Measurements from ENCODE around the gene LMTK2.

LMTK2 gene

GRCh38 chr7:98206451-98207330, 100.0 kb downstream of the LMTK2 start:
- Histone ChIP-seq H3K36me3 (ENCODE audit: control insufficient read depth in 4 of 4, insufficient read depth in 4 of 4, low read length in 3 of 4) (peaks cover 4 to 22% (median 14%) of the 10 kb centered on the region in 4 experiments), H3K27me3 (replicated peaks in 2 of 5; ENCODE audit: control insufficient read depth in 4 of 5, insufficient read depth in 5 of 5, low read length in 4 of 5) (peaks cover 0 to 9% (median 0%) of the 10 kb centered on the region in 5 experiments), H3K27ac (ENCODE audit: insufficient read depth in 1 of 2, low read depth in 1 of 2, low read length in 2 of 2, poor library complexity in 1 of 2, severe bottlenecking in 2 of 2) (no peak overlapping the region), H3K9me3 (ENCODE audit: control extremely low read depth in 1 of 5, control insufficient read depth in 4 of 5, insufficient read depth in 2 of 5, low read depth in 1 of 5, low read length in 4 of 5) (no peaks in the 10 kb centered on the region), H3K4me3 (ENCODE audit: control insufficient read depth in 1 of 7, extremely low read depth in 1 of 7, insufficient read depth in 4 of 7, low read depth in 2 of 7, low read length in 6 of 7) (no peak overlapping the region), H3K4me1 (ENCODE audit: control extremely low read depth in 1 of 4, control insufficient read depth in 4 of 4, insufficient read depth in 4 of 4, low read length in 3 of 4) (peaks cover 6 to 23% (median 18%) of the 10 kb centered on the region in 4 experiments)
- no peak for DNase-seq
- ChIA-PET CTCF (no interaction called here), POLR2A (no interaction called here)
- over 99% methylated on average over 38 of the region's 47 CpGs for WGBS (ENCODE audit: insufficient coverage)

- DNase-seq: no peak
- CTCF ChIA-PET: interaction anchor here (1.0 kb wide), 1 partner anchor 11 kb away, joined by 3 read pairs; no protein-coding TSS in a partner anchor
- Histone ChIP-seq H3K36me3 (ENCODE audit: control insufficient read depth in 4 of 4, insufficient read depth in 4 of 4, low read length in 3 of 4) (peaks cover 4 to 22% (median 12%) of the 10 kb centered on the region in 4 experiments), H3K27me3 (replicated peaks in 2 of 5; ENCODE audit: control insufficient read depth in 4 of 5, insufficient read depth in 5 of 5, low read length in 4 of 5) (peaks cover 0 to 16% (median 2%) of the 10 kb centered on the region in 5 experiments), H3K27ac (ENCODE audit: insufficient read depth in 1 of 2, low read depth in 1 of 2, low read length in 2 of 2, poor library complexity in 1 of 2, severe bottlenecking in 2 of 2) (no peak overlapping the region), H3K4me3 (ENCODE audit: control insufficient read depth in 1 of 7, extremely low read depth in 1 of 7, insufficient read depth in 4 of 7, low read depth in 2 of 7, low read length in 6 of 7) (no peak overlapping the region), H3K4me1 (ENCODE audit: control extremely low read depth in 1 of 4, control insufficient read depth in 4 of 4, insufficient read depth in 4 of 4, low read length in 3 of 4) (peaks cover 0 to 5% (median 2%) of the 10 kb centered on the region in 4 experiments), H3K9me3 (ENCODE audit: control extremely low read depth in 1 of 5, control insufficient read depth in 4 of 5, insufficient read depth in 2 of 5, low read depth in 1 of 5, low read length in 4 of 5) (no peaks in the 10 kb centered on the region)
- 98% methylated on average over 11 of the region's 17 CpGs for WGBS (ENCODE audit: insufficient coverage)
- POLR2A ChIA-PET: no interaction called here
These were observed 102.7 kb downstream of the LMTK2 start for GRCh38 chr7:98209166-98209920.

GRCh38 chr7:98210513-98211220, 104.0 kb downstream of the LMTK2 start:
- Histone ChIP-seq H3K27ac (ENCODE audit: insufficient read depth in 1 of 2, low read depth in 1 of 2, low read length in 2 of 2, poor library complexity in 1 of 2, severe bottlenecking in 2 of 2) (no peak overlapping the region), H3K9me3 (ENCODE audit: control extremely low read depth in 1 of 5, control insufficient read depth in 4 of 5, insufficient read depth in 2 of 5, low read depth in 1 of 5, low read length in 4 of 5) (no peaks in the 10 kb centered on the region), H3K36me3 (ENCODE audit: control insufficient read depth in 4 of 4, insufficient read depth in 4 of 4, low read length in 3 of 4) (peaks cover 4 to 15% (median 10%) of the 10 kb centered on the region in 4 experiments), H3K4me1 (ENCODE audit: control extremely low read depth in 1 of 4, control insufficient read depth in 4 of 4, insufficient read depth in 4 of 4, low read length in 3 of 4) (peaks cover 0 to 5% (median 2%) of the 10 kb centered on the region in 4 experiments), H3K4me3 (ENCODE audit: control insufficient read depth in 1 of 7, extremely low read depth in 1 of 7, insufficient read depth in 4 of 7, low read depth in 2 of 7, low read length in 6 of 7) (peak overlapping the region in 1 of 7 experiments; percentile 33), H3K27me3 (replicated peaks in 2 of 5; ENCODE audit: control insufficient read depth in 4 of 5, insufficient read depth in 5 of 5, low read length in 4 of 5) (peaks cover 0 to 16% (median 2%) of the 10 kb centered on the region in 5 experiments)
- no peak for DNase-seq
- CTCF ChIA-PET: no interaction called here
- POLR2A ChIA-PET: no interaction called here
- 10% methylated on average over 11 of the region's 49 CpGs for WGBS (ENCODE audit: insufficient coverage)

DNA sequence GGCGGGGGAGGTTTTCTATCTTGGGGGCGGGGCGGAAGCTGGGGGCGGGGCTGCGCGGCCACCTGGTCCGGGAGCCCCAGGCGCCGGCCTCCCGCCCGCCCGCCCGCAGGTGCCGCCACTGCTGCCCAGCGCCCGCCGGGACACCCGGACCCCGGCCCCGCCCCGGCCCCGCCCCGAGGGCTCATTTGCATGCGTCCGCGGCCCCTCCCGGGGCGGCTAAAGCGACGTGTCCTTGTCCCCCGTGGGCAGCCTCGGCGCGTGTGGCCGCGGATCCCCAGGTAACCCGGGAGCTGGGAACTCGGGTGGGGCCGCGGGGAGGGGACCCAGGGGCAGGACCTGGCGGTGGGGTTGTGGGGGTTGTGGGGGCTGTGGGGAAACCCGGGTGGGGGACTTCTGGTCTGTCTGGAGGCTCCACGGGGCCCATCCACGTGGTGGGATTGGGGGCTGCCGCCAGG, 104.6 kb downstream of the LMTK2 start, which contains the start of gene BHLHA15:
BHLHA15 (plus strand) TSS at position 219 of the 455 bp plus-strand sequence. CDS start 871 bp downstream, outside the sequence.
- H3K4me1 ChIP-seq (ENCODE audit: control extremely low read depth in 1 of 4, control insufficient read depth in 4 of 4, insufficient read depth in 4 of 4, low read length in 3 of 4): peaks cover 0 to 5% (median 2%) of the 10 kb centered on the region in 4 experiments
- H3K36me3 ChIP-seq (ENCODE audit: control insufficient read depth in 4 of 4, insufficient read depth in 4 of 4, low read length in 3 of 4): peaks cover 2 to 17% (median 7%) of the 10 kb centered on the region in 4 experiments
- DNase-seq: peak in 2 of 3 donors; percentile 5 to 6
- H3K27me3 ChIP-seq (replicated peaks in 2 of 5; ENCODE audit: control insufficient read depth in 4 of 5, insufficient read depth in 5 of 5, low read length in 4 of 5): peaks cover 0 to 16% (median 2%) of the 10 kb centered on the region in 5 experiments
- H3K4me3 ChIP-seq (ENCODE audit: control insufficient read depth in 1 of 7, extremely low read depth in 1 of 7, insufficient read depth in 4 of 7, low read depth in 2 of 7, low read length in 6 of 7): peak within 1 kb of the TSS in 2 of 7 experiments; percentile 33 to 36
- no peaks in the 10 kb centered on the region for H3K9me3 ChIP-seq (ENCODE audit: control extremely low read depth in 1 of 5, control insufficient read depth in 4 of 5, insufficient read depth in 2 of 5, low read depth in 1 of 5, low read length in 4 of 5)
- ChIA-PET CTCF (interaction anchor here (1.2 kb wide), 1 partner anchor 9 kb away, joined by 5 read pairs; no protein-coding TSS in a partner anchor), POLR2A (no interaction called here)
- WGBS (ENCODE audit: insufficient coverage): 6% methylated on average over 11 of the region's 45 CpGs
- H3K27ac ChIP-seq (ENCODE audit: insufficient read depth in 1 of 2, low read depth in 1 of 2, low read length in 2 of 2, poor library complexity in 1 of 2, severe bottlenecking in 2 of 2): no peak within 1 kb of the TSS

DNA sequence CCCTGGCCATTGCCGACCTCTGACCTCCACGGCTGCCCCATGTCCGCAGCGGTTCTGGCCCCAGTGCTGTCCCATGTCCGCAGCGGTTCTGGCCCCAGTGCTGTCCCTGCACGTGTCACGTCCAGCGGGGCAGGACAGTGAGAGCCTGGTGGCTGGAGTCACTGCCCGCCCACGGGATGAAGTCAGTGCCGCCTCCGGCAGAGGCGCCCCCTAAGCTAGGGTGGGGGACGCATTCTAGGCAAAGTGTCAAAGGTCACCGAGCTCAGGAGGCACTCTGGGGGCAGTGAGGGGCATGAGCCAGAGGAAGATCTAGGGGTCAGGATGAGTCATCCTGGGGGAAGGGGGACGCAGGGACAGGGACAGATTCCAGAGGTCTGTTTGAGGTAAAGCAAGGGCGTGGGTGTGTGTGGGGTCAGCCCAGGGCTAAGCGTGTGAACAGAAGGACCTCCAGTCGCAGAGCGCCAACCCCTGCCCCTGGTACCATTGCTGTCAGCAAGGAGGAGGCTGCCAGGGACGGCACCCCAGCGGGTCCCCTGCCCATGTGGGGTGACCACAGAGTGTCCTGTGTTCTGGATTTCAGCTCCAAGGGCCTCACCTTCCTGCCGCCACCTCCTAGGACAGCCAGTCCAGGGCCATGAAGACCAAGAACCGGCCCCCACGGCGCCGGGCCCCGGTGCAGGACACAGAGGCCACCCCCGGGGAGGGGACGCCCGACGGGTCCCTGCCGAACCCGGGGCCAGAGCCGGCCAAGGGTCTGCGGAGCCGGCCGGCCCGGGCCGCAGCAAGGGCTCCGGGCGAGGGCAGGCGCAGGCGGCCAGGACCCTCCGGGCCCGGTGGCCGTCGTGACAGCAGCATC, 105.2 kb downstream of the LMTK2 start:
- peaks cover 0 to 5% (median 2%) of the 10 kb centered on the region in 4 experiments for H3K4me1 ChIP-seq (ENCODE audit: control extremely low read depth in 1 of 4, control insufficient read depth in 4 of 4, insufficient read depth in 4 of 4, low read length in 3 of 4)
- DNase-seq: peak in 2 of 3 donors; percentile 3 to 23
- H3K27ac ChIP-seq (ENCODE audit: insufficient read depth in 1 of 2, low read depth in 1 of 2, low read length in 2 of 2, poor library complexity in 1 of 2, severe bottlenecking in 2 of 2): no peak overlapping the region
- CTCF ChIA-PET: interaction anchor here (1.2 kb wide), 1 partner anchor 9 kb away, joined by 5 read pairs; no protein-coding TSS in a partner anchor
- H3K36me3 ChIP-seq (ENCODE audit: control insufficient read depth in 4 of 4, insufficient read depth in 4 of 4, low read length in 3 of 4): peaks cover 0 to 11% (median 3%) of the 10 kb centered on the region in 4 experiments
- H3K4me3 ChIP-seq (ENCODE audit: control insufficient read depth in 1 of 7, extremely low read depth in 1 of 7, insufficient read depth in 4 of 7, low read depth in 2 of 7, low read length in 6 of 7): peak overlapping the region in 2 of 7 experiments; percentile 33 to 36
- POLR2A ChIA-PET: no interaction called here
- no peaks in the 10 kb centered on the region for H3K9me3 ChIP-seq (ENCODE audit: control extremely low read depth in 1 of 5, control insufficient read depth in 4 of 5, insufficient read depth in 2 of 5, low read depth in 1 of 5, low read length in 4 of 5)
- H3K27me3 ChIP-seq (replicated peaks in 2 of 5; ENCODE audit: control insufficient read depth in 4 of 5, insufficient read depth in 5 of 5, low read length in 4 of 5): peaks cover 0 to 16% (median 2%) of the 10 kb centered on the region in 5 experiments
- 90% methylated on average over 47 of the region's 49 CpGs for WGBS (ENCODE audit: insufficient coverage)

- H3K27me3 ChIP-seq (replicated peaks in 2 of 5; ENCODE audit: control insufficient read depth in 4 of 5, insufficient read depth in 5 of 5, low read length in 4 of 5): peaks cover 0 to 16% (median 2%) of the 10 kb centered on the region in 5 experiments
- no peak for DNase-seq
- H3K4me1 ChIP-seq (ENCODE audit: control extremely low read depth in 1 of 4, control insufficient read depth in 4 of 4, insufficient read depth in 4 of 4, low read length in 3 of 4): peaks cover 0 to 9% (median 5%) of the 10 kb centered on the region in 4 experiments
- no peaks in the 10 kb centered on the region for H3K9me3 ChIP-seq (ENCODE audit: control extremely low read depth in 1 of 5, control insufficient read depth in 4 of 5, insufficient read depth in 2 of 5, low read depth in 1 of 5, low read length in 4 of 5)
- WGBS (ENCODE audit: insufficient coverage): 94% methylated on average over 30 of the region's 30 CpGs
- ChIA-PET POLR2A (no interaction called here), CTCF (no interaction called here)
- H3K4me3 ChIP-seq (ENCODE audit: control insufficient read depth in 1 of 7, extremely low read depth in 1 of 7, insufficient read depth in 4 of 7, low read depth in 2 of 7, low read length in 6 of 7): no peak overlapping the region
- H3K36me3 ChIP-seq (ENCODE audit: control insufficient read depth in 4 of 4, insufficient read depth in 4 of 4, low read length in 3 of 4): peaks cover 0 to 13% (median 1%) of the 10 kb centered on the region in 4 experiments
- H3K27ac ChIP-seq (ENCODE audit: insufficient read depth in 1 of 2, low read depth in 1 of 2, low read length in 2 of 2, poor library complexity in 1 of 2, severe bottlenecking in 2 of 2): no peak overlapping the region
These were observed 105.9 kb downstream of the LMTK2 start for GRCh38 chr7:98212532-98213041.
